ENCODE data around the gene CNOT6.
"Not testable (repeated sequence)": the region's sequence is repeated elsewhere in the genome, so short reads cannot be mapped to it uniquely, and the experiment has no call there.

DNA sequence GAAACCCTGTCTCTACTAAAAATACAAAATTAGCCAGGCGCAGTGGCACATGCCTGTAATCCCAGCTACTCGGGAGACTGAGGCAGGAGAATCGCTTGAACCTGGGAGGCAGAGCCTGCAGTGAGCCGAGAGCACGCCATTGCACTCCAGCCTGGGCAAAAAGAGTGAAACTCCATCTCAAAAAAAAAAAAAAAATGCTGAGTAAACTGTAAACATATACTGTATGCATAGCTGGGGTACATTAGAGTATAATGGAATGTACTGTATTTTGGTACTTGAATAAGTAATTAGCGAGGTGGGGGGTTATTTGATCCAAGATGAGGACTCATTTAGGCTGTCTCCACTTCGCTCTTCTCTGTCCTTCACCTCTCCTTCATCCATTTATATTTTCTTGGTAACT lies 3.7 kb downstream of the CNOT6 start:
- TF ChIP-seq, protein P1, sequence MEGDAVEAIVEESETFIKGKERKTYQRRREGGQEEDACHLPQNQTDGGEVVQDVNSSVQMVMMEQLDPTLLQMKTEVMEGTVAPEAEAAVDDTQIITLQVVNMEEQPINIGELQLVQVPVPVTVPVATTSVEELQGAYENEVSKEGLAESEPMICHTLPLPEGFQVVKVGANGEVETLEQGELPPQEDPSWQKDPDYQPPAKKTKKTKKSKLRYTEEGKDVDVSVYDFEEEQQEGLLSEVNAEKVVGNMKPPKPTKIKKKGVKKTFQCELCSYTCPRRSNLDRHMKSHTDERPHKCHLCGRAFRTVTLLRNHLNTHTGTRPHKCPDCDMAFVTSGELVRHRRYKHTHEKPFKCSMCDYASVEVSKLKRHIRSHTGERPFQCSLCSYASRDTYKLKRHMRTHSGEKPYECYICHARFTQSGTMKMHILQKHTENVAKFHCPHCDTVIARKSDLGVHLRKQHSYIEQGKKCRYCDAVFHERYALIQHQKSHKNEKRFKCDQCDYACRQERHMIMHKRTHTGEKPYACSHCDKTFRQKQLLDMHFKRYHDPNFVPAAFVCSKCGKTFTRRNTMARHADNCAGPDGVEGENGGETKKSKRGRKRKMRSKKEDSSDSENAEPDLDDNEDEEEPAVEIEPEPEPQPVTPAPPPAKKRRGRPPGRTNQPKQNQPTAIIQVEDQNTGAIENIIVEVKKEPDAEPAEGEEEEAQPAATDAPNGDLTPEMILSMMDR (conservative IDR thresholded peaks at IDR 0.05 in 1 of 2, IDR thresholded peaks at IDR 0.05 in 1 of 2; ENCODE audit: low read depth in 1 of 2, low read length in 2 of 2) = not testable (repeated sequence)
- not testable (repeated sequence) for TF ChIP-seq EZH2 (IDR thresholded peaks at IDR 0.05; ENCODE audit: low read length, missing control alignments)

Measured in fibroblast of lung (primary cell).